ENCODE measurements around the gene TRAPPC8.

Gene TRAPPC8

GRCh38 chr18:31884020-31884419 lies 58.9 kb downstream of the TRAPPC8 start:
- H3K9ac ChIP-seq (ENCODE audit: low read depth, low read length) = no peak overlapping the region
- H3K27me3 ChIP-seq (ENCODE audit: control insufficient read depth, insufficient read depth, low read length) = no peaks in the 10 kb centered on the region
- no peak overlapping the region for H3K4me3 ChIP-seq (ENCODE audit: low read depth, low read length)
- H3K9me3 ChIP-seq (ENCODE audit: control insufficient read depth, insufficient read depth, low read length) = no peaks in the 10 kb centered on the region
- H3K4me1 ChIP-seq (ENCODE audit: control insufficient read depth, insufficient read depth, low read length) = no peaks in the 10 kb centered on the region
- no peaks in the 10 kb centered on the region for H3K36me3 ChIP-seq (ENCODE audit: control insufficient read depth, insufficient read depth, low read length)

- no peaks in the 10 kb centered on the region for H3K36me3 ChIP-seq (ENCODE audit: control insufficient read depth, insufficient read depth, low read length)
These were observed 62.6 kb downstream of the TRAPPC8 start for GRCh38 chr18:31880186-31880898.

DNA sequence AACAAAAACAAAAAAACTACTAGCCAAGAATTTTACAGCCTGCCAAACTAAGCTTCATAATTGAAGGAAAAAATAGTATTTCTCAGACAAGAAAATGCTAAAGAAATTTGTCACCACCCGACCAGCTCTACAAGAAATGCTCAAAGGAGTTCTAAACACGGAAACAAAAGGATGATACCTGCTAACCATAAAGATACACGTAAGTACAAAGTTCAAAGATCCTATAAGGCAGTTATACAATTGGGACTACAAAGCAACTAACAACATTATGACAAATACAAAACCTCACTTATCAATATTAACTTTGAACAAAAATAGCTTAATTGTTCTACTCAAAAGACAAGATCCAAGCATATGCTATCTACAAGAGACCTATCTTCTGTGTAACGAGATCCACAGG lies 64.6 kb downstream of the TRAPPC8 start:
- H3K4me1 ChIP-seq (ENCODE audit: control insufficient read depth, insufficient read depth, low read length) = no peaks in the 10 kb centered on the region
- H3K9ac ChIP-seq (ENCODE audit: low read depth, low read length) = no peak overlapping the region
- H3K27me3 ChIP-seq (ENCODE audit: control insufficient read depth, insufficient read depth, low read length) = no peaks in the 10 kb centered on the region
- H3K9me3 ChIP-seq (ENCODE audit: control insufficient read depth, insufficient read depth, low read length) = no peaks in the 10 kb centered on the region
- no peaks in the 10 kb centered on the region for H3K36me3 ChIP-seq (ENCODE audit: control insufficient read depth, insufficient read depth, low read length)
- no peak overlapping the region for H3K4me3 ChIP-seq (ENCODE audit: low read depth, low read length)

More at GRCh38 chr18:31880186-31880898, 62.6 kb downstream of the TRAPPC8 start:
- Histone ChIP-seq H3K4me1 (ENCODE audit: control insufficient read depth, insufficient read depth, low read length) (no peaks in the 10 kb centered on the region), H3K4me3 (ENCODE audit: low read depth, low read length) (no peak overlapping the region), H3K9me3 (ENCODE audit: control insufficient read depth, insufficient read depth, low read length) (no peaks in the 10 kb centered on the region), H3K27me3 (ENCODE audit: control insufficient read depth, insufficient read depth, low read length) (no peaks in the 10 kb centered on the region), H3K9ac (ENCODE audit: low read depth, low read length) (no peak overlapping the region)

DNA sequence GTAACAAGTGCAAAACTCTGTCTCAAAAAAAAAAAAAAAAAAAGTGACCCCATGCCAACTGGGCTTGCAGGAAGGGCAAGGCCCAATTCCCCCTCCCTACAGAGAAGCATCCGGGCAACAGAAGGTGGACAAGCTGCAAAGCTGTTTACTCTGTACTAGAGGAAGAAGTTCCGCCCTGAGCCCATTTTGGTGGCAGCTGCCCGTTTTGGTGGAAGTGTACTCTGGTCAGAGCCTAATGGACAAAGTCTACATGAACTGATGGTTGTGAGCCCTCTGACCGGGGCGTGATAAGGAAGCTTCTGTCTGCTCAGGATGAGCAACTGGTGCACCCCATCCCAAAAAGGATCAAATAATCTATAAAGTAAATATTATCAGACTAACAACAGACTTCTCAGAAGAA lies 65.0 kb downstream of the TRAPPC8 start:
- Histone ChIP-seq H3K36me3 (ENCODE audit: control insufficient read depth, insufficient read depth, low read length) (no peaks in the 10 kb centered on the region), H3K27me3 (ENCODE audit: control insufficient read depth, insufficient read depth, low read length) (no peaks in the 10 kb centered on the region)

DNA sequence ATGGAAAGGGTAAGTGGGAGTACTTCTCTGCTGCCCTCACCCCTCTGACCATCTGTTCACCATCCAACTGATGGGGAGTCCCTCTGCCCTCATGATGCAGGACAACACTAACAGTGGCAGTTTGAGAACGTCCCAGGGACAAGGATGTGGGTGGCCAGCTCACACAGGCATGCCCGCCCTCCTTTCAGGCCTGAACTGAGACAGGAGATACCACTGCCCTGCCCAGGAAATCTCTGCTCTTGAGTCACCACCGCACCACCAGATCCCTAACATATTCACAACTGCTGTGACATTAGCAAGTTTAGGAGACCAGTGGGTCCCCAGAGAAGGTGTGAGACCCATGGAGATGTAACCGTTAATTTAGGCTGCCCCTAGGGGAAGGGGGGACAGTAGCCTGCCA lies 66.2 kb downstream of the TRAPPC8 start:
- Histone ChIP-seq H3K4me1 (ENCODE audit: control insufficient read depth, insufficient read depth, low read length) (no peaks in the 10 kb centered on the region), H3K4me3 (ENCODE audit: low read depth, low read length) (no peak overlapping the region), H3K27me3 (ENCODE audit: control insufficient read depth, insufficient read depth, low read length) (no peaks in the 10 kb centered on the region), H3K9me3 (ENCODE audit: control insufficient read depth, insufficient read depth, low read length) (no peaks in the 10 kb centered on the region), H3K9ac (ENCODE audit: low read depth, low read length) (no peak overlapping the region), H3K36me3 (ENCODE audit: control insufficient read depth, insufficient read depth, low read length) (no peaks in the 10 kb centered on the region)

More for the DNA sequence above, 65.0 kb downstream of the TRAPPC8 start:
- Histone ChIP-seq H3K4me1 (ENCODE audit: control insufficient read depth, insufficient read depth, low read length) (no peaks in the 10 kb centered on the region), H3K9me3 (ENCODE audit: control insufficient read depth, insufficient read depth, low read length) (no peaks in the 10 kb centered on the region), H3K4me3 (ENCODE audit: low read depth, low read length) (no peak overlapping the region), H3K9ac (ENCODE audit: low read depth, low read length) (no peak overlapping the region)

DNA sequence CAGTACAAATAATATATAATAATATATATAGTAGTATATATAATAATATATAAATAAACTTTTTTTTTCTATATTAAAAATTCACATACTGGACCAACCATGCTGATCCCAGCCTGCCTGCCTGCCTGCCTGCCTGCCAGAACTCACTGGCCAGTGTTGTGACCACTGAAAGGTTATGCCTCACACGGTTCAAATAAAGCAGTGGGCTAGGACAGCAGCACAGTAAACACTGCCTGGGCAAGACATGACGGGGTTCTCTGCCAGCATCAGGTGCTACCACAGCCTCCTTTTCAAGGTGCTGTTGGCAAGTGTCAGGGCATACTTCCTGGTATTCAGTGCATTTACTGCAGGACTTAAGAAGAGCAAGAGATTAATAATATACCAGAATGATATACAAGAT lies 67.6 kb downstream of the TRAPPC8 start:
- no peaks in the 10 kb centered on the region for H3K36me3 ChIP-seq (ENCODE audit: control insufficient read depth, insufficient read depth, low read length)

DNA sequence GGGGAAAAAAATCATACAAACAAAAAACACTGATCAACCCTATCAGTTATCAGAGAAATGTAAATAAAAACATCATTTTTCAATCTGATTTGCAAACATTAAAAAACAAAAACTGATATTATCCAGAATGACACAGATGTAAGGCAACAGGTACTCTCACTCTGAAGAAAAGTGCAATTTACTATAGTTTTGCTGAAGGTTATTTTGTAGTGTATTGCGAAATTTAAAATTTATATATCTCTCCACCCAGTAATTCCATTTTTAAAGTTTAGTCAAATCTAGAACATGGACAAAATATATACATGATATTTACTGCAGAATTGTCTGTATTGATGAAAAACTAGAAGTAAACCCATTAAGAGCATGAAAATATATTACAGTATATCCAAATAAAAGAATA lies 79.8 kb downstream of the TRAPPC8 start:
- Histone ChIP-seq H3K4me3 (ENCODE audit: low read depth, low read length) (no peak overlapping the region), H3K9ac (ENCODE audit: low read depth, low read length) (no peak overlapping the region), H3K4me1 (ENCODE audit: control insufficient read depth, insufficient read depth, low read length) (no peaks in the 10 kb centered on the region), H3K9me3 (ENCODE audit: control insufficient read depth, insufficient read depth, low read length) (no peaks in the 10 kb centered on the region), H3K36me3 (ENCODE audit: control insufficient read depth, insufficient read depth, low read length) (peaks cover 3% of the 10 kb centered on the region), H3K27me3 (ENCODE audit: control insufficient read depth, insufficient read depth, low read length) (no peaks in the 10 kb centered on the region)

More for the DNA sequence above, 67.6 kb downstream of the TRAPPC8 start:
- no peaks in the 10 kb centered on the region for H3K9me3 ChIP-seq (ENCODE audit: control insufficient read depth, insufficient read depth, low read length)
- no peaks in the 10 kb centered on the region for H3K4me1 ChIP-seq (ENCODE audit: control insufficient read depth, insufficient read depth, low read length)
- no peak overlapping the region for H3K4me3 ChIP-seq (ENCODE audit: low read depth, low read length)
- H3K9ac ChIP-seq (ENCODE audit: low read depth, low read length) = no peak overlapping the region
- H3K27me3 ChIP-seq (ENCODE audit: control insufficient read depth, insufficient read depth, low read length) = no peaks in the 10 kb centered on the region

DNA sequence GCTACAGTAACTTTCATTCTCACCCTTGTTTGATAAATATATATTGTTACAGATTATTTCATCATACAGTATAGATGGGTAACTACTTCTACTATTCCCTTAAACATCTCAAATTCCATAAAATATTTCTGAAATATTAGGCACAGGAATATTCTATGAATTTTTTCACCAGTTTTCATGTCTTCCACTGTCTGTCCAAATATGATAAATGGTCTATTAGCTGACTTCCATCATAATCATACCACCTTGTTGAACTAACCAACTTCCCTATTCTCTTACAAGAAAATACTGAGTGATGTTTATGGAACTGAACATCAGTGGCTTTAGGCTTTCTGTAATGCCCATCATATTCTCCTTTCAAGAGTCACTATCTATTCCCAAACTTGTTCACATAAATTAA lies 82.4 kb downstream of the TRAPPC8 start:
- no peak overlapping the region for H3K4me3 ChIP-seq (ENCODE audit: low read depth, low read length)
- no peaks in the 10 kb centered on the region for H3K4me1 ChIP-seq (ENCODE audit: control insufficient read depth, insufficient read depth, low read length)
- no peak overlapping the region for H3K9ac ChIP-seq (ENCODE audit: low read depth, low read length)
- peaks cover 7% of the 10 kb centered on the region for H3K36me3 ChIP-seq (ENCODE audit: control insufficient read depth, insufficient read depth, low read length)
- no peaks in the 10 kb centered on the region for H3K9me3 ChIP-seq (ENCODE audit: control insufficient read depth, insufficient read depth, low read length)
- H3K27me3 ChIP-seq (ENCODE audit: control insufficient read depth, insufficient read depth, low read length) = no peaks in the 10 kb centered on the region

GRCh38 chr18:31857526-31858106 lies 85.3 kb downstream of the TRAPPC8 start:
- Histone ChIP-seq H3K4me1 (ENCODE audit: control insufficient read depth, insufficient read depth, low read length) (no peaks in the 10 kb centered on the region), H3K36me3 (ENCODE audit: control insufficient read depth, insufficient read depth, low read length) (peaks cover 7% of the 10 kb centered on the region), H3K27me3 (ENCODE audit: control insufficient read depth, insufficient read depth, low read length) (no peaks in the 10 kb centered on the region), H3K9me3 (ENCODE audit: control insufficient read depth, insufficient read depth, low read length) (no peaks in the 10 kb centered on the region), H3K9ac (ENCODE audit: low read depth, low read length) (no peak overlapping the region), H3K4me3 (ENCODE audit: low read depth, low read length) (no peak overlapping the region)

DNA sequence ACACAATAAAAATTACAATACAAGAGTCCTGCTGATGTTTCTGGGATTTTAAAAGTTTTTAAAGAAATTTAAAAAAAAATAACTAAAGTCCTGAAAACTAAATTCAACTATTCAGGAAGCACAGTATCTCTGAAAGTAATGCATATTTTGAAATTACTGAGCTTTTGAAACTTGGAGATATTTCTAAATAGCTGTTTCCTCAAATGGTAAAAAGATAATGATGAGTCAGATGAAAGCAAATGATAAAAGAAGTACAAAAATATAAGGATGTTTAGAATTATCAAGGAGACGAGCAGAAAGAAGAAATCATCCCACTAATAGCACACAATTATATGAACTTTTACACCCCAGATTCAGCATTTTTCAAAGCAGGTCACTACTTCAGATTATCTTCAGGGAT lies 92.1 kb downstream of the TRAPPC8 start:
- Histone ChIP-seq H3K27me3 (ENCODE audit: control insufficient read depth, insufficient read depth, low read length) (no peaks in the 10 kb centered on the region), H3K9me3 (ENCODE audit: control insufficient read depth, insufficient read depth, low read length) (no peaks in the 10 kb centered on the region), H3K4me1 (ENCODE audit: control insufficient read depth, insufficient read depth, low read length) (no peaks in the 10 kb centered on the region), H3K4me3 (ENCODE audit: low read depth, low read length) (no peak overlapping the region), H3K9ac (ENCODE audit: low read depth, low read length) (no peak overlapping the region), H3K36me3 (ENCODE audit: control insufficient read depth, insufficient read depth, low read length) (no peaks in the 10 kb centered on the region)

GRCh38 chr18:31840499-31840898 lies 102.4 kb downstream of the TRAPPC8 start:
- no peak overlapping the region for H3K4me3 ChIP-seq (ENCODE audit: low read depth, low read length)
- H3K9me3 ChIP-seq (ENCODE audit: control insufficient read depth, insufficient read depth, low read length) = no peaks in the 10 kb centered on the region
- no peak overlapping the region for H3K9ac ChIP-seq (ENCODE audit: low read depth, low read length)
- H3K4me1 ChIP-seq (ENCODE audit: control insufficient read depth, insufficient read depth, low read length) = no peaks in the 10 kb centered on the region
- H3K36me3 ChIP-seq (ENCODE audit: control insufficient read depth, insufficient read depth, low read length) = peaks cover 10% of the 10 kb centered on the region
- H3K27me3 ChIP-seq (ENCODE audit: control insufficient read depth, insufficient read depth, low read length) = no peaks in the 10 kb centered on the region

DNA sequence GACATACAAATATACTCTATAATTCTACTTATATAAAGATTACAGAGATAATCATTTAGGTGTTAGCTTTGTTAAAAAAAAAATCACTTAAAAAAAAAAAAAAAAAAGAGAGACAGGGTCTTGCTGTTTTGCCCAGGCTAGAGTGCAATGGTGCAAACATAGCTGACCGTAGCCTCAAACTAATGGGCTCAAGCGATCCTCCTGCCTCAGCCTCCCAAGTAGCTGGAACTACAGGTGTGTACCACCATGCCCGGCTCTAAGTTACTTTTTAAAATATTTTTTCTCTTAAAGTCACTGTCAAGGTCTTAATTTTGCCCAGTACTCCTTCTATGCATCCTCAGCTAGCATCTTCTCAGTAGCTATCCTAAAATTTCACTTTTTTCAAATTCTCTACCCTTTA lies 105.0 kb downstream of the TRAPPC8 start:
- H3K9ac ChIP-seq (ENCODE audit: low read depth, low read length) = no peak overlapping the region
- no peaks in the 10 kb centered on the region for H3K9me3 ChIP-seq (ENCODE audit: control insufficient read depth, insufficient read depth, low read length)
- peaks cover 11% of the 10 kb centered on the region for H3K36me3 ChIP-seq (ENCODE audit: control insufficient read depth, insufficient read depth, low read length)
- no peaks in the 10 kb centered on the region for H3K4me1 ChIP-seq (ENCODE audit: control insufficient read depth, insufficient read depth, low read length)
- no peak overlapping the region for H3K4me3 ChIP-seq (ENCODE audit: low read depth, low read length)
- H3K27me3 ChIP-seq (ENCODE audit: control insufficient read depth, insufficient read depth, low read length) = no peaks in the 10 kb centered on the region
